Mesothelial cell of epicardium (in vitro differentiated cells): ENCODE results near the gene CDH13. TPM values are rescaled to one million over a fixed set of nuclear protein-coding genes. Genes with fewer than 3 reads are reported as not detected.

Source experiments
- DNase-seq, 2 experiments: peaks; one replicate each; pipeline ENCODE4 v3.0.0; 2021; ENCODE audit warnings: low spot score in 2 of 2; ENCODE audit not compliant: unreplicated experiment in 2 of 2
- H3K27ac Mint-ChIP-seq: 2 replicates; pipeline ENCODE4 v1.8.0; 2021; ENCODE audit warnings: mixed read lengths
- H3K27me3 Mint-ChIP-seq: 2 replicates; pipeline ENCODE4 v1.8.0; 2021; ENCODE audit warnings: low read depth, mixed read lengths
- H3K36me3 Mint-ChIP-seq: 2 replicates; pipeline ENCODE4 v1.8.0; 2021; ENCODE audit warnings: mixed read lengths
- H3K4me1 Mint-ChIP-seq: 2 replicates; pipeline ENCODE4 v1.8.0; 2021; ENCODE audit warnings: mixed read lengths
- H3K4me3 Mint-ChIP-seq: 2 replicates; pipeline ENCODE4 v1.8.0; 2021; ENCODE audit warnings: mild to moderate bottlenecking, moderate library complexity, mixed read lengths
- H3K9me3 Mint-ChIP-seq: 2 replicates; pipeline ENCODE4 v1.8.0; 2021; ENCODE audit warnings: mixed read lengths
- total RNA-seq: library from RNA; stranded (reverse); gene quantifications from 3 replicates; pipeline ENCODE4 v1.2.1, GENCODE V29; 2021
- TF ChIP-seq, protein P1 (sequence below): fragments of 200-600 bp; sonication (generic); IDR thresholded peaks from one replicate; pipeline ENCODE4 v1.5.0; 2021; ENCODE audit warnings: antibody characterized with exemption; ENCODE audit not compliant: unreplicated experiment

Gene CDH13
- total RNA-seq, 1 donor from 2014 or later: 0.80 TPM

DNA sequence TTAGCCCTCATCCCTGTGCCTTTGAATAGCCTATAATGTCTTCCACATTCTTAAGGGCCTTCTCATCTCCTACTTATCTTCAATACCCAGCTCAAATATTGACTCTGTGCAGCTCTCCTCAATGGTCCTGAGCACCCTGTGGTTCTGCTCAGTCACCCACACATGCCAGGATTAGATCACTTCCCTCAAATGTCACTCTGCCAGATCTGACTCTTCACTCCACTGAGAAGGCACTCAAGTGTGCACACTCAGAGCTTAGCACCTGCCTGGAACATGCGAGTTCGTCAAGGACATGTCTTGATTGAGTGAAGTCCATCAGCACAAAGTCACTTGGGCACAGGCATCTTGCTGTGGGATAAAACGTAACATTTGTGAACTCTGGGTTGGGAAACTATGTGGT is 404.8 kb downstream of the CDH13 start:
- TF ChIP-seq, protein P1, sequence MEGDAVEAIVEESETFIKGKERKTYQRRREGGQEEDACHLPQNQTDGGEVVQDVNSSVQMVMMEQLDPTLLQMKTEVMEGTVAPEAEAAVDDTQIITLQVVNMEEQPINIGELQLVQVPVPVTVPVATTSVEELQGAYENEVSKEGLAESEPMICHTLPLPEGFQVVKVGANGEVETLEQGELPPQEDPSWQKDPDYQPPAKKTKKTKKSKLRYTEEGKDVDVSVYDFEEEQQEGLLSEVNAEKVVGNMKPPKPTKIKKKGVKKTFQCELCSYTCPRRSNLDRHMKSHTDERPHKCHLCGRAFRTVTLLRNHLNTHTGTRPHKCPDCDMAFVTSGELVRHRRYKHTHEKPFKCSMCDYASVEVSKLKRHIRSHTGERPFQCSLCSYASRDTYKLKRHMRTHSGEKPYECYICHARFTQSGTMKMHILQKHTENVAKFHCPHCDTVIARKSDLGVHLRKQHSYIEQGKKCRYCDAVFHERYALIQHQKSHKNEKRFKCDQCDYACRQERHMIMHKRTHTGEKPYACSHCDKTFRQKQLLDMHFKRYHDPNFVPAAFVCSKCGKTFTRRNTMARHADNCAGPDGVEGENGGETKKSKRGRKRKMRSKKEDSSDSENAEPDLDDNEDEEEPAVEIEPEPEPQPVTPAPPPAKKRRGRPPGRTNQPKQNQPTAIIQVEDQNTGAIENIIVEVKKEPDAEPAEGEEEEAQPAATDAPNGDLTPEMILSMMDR: no peak
- H3K9me3 Mint-ChIP-seq: peaks cover 8% of the 10 kb centered on the region
- no peaks in the 10 kb centered on the region for H3K27me3 Mint-ChIP-seq
- no peak overlapping the region for H3K4me3 Mint-ChIP-seq
- no peak for DNase-seq
- H3K4me1 Mint-ChIP-seq: no peaks in the 10 kb centered on the region
- H3K36me3 Mint-ChIP-seq: no peaks in the 10 kb centered on the region
- H3K27ac Mint-ChIP-seq: no peak overlapping the region

DNA sequence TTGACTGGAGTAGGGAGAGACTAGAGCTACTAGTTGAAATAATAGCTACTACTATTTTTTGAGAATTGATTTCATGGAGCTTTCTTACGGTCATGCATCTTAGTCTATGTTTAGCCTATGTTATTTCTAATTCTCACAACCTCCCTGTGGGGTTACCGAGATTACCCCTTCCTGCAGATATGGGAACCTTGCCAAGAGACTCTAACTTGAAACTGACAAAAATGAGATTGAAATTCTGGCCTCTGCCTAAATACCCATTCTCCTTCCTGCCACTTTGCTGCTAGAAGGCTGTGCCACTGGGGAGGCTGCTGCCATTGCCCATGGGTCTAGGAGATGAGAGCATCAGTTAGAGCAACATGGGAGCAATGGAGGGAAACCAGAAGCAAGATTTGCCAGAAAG is 410.3 kb downstream of the CDH13 start:
- TF ChIP-seq, protein P1: no peak
- Mint-ChIP-seq H3K27me3 (peaks cover 8% of the 10 kb centered on the region), H3K27ac (no peak overlapping the region), H3K4me3 (no peak overlapping the region), H3K4me1 (no peaks in the 10 kb centered on the region), H3K9me3 (no peaks in the 10 kb centered on the region), H3K36me3 (no peaks in the 10 kb centered on the region)
- DNase-seq: no peak

DNA sequence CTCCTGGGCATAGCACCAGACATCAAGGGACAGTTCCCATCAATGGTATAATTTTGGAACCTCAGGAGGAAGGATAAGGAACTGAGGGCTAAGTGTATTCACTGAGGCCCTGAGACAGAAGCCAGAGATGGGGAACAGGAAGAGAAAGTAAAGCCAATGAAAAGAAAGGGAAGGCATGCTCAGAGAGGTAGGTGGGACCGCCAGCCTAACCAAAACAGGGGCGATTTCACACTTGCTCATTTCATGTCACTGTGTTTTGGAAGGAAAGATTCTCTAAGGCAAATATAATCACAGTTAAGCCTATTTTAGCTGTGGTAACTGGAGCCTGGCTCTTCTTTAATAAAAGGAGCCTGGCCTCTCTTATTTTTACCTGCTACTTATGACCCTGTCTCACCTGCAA is 411.1 kb downstream of the CDH13 start:
- no peak for DNase-seq
- Mint-ChIP-seq H3K27me3 (peaks cover 8% of the 10 kb centered on the region), H3K9me3 (no peaks in the 10 kb centered on the region), H3K27ac (no peak overlapping the region), H3K36me3 (no peaks in the 10 kb centered on the region), H3K4me3 (no peak overlapping the region), H3K4me1 (no peaks in the 10 kb centered on the region)
- TF ChIP-seq, protein P1: no peak

DNA sequence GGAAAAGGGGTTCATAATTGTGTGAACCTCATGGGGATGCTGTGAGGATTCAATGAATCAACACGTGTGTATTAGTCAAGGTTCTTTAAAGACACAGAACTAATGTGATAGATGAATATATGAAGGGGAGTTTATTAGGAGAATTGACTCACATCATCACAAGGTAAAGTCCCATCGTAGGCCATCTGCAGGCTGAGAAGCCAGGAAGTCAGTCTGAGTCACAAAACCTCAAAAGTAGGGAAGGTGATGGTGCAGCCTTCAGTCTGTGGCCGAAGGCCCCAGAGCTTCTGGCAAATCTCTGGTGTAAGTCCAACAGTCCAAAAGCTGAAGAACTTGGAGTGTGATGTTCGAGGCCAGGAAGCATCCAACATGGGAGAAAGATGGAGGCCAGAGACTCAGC is 413.4 kb downstream of the CDH13 start:
- no peaks in the 10 kb centered on the region for H3K36me3 Mint-ChIP-seq
- H3K27ac Mint-ChIP-seq: no peak overlapping the region
- no peaks in the 10 kb centered on the region for H3K9me3 Mint-ChIP-seq
- DNase-seq: no peak
- peaks cover 8% of the 10 kb centered on the region for H3K27me3 Mint-ChIP-seq
- H3K4me1 Mint-ChIP-seq: no peaks in the 10 kb centered on the region
- H3K4me3 Mint-ChIP-seq: no peak overlapping the region
- TF ChIP-seq, protein P1: no peak

DNA sequence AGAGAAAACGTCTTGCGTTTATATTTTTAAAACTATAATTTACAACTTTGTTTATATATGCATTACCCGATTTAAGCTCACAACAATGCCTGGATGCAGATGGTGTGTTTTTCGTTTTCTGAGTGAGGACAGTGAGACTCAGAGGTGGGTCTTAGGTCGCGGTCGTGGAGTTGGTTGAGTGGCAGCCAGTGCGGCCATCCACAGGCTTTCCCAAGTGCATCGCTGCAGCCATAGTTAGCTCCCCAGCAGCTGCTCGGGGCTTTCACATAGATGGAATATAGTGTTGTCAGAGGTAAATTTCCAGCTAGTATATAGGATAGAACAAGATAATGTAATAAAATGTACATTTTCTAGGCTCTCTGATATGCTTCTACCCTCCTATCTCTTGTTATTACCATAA is 417.8 kb downstream of the CDH13 start:
- Mint-ChIP-seq H3K27ac (no peak overlapping the region), H3K27me3 (peaks cover 4% of the 10 kb centered on the region), H3K4me1 (no peaks in the 10 kb centered on the region), H3K9me3 (no peaks in the 10 kb centered on the region), H3K36me3 (no peaks in the 10 kb centered on the region), H3K4me3 (no peak overlapping the region)
- TF ChIP-seq, protein P1: no peak
- DNase-seq: no peak

DNA sequence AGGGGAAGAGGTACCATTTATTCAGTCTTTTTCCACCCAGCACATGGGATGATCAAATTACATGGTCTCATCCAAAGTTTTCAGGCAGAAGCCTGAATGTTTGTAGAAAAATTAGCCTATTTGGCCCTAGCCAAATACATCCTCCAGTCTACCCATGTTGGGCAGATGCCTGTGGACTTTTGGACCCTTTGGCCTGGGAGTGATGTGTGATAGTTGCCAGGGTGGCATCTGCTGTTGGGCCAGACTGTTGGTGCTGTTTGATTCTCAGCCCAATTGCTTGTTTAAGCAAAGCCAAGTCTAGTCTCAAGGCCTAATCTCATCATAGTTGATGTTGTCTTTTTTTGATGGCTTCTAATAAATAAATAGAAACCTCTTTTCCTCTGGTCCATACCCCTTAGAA is 419.0 kb downstream of the CDH13 start:
- no peaks in the 10 kb centered on the region for H3K4me1 Mint-ChIP-seq
- TF ChIP-seq, protein P1: no peak
- H3K9me3 Mint-ChIP-seq: peaks cover 7% of the 10 kb centered on the region
- no peaks in the 10 kb centered on the region for H3K27me3 Mint-ChIP-seq
- no peak for DNase-seq
- H3K27ac Mint-ChIP-seq: no peak overlapping the region
- H3K36me3 Mint-ChIP-seq: no peaks in the 10 kb centered on the region
- no peak overlapping the region for H3K4me3 Mint-ChIP-seq
